Amygdala (tissue), 56 donors: ENCODE data around the gene KBTBD13.

ENCODE experiments used
- DNase-seq, 56 donors: peaks; one replicate each; lab custom pipeline; 2025; lab: John Stamatoyannopoulos, UW

The KBTBD13 gene

DNA sequence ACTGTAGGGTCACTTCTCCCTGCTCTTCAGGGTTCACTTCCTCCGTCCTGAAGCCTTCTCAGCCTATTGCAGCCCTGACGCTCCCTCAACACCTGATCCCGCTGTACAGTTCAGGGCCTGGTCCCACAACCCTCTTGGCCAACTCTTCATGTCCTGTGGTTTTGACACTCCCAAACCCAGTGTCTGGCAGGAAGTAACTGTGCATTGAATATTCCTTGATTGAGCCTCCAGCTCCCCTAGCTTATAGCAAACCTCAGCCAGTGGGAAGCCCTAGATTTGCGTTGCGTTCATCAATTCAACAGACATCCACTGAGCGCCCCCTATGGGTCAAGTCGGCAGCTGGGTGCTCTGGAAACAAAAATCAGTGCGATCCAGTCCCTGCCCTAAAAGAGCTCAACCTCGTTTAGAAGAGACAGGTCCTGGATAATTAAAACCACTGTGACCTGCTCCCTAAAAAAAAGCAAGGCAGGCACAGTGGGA is 24.9 kb downstream of the KBTBD13 start:
- DNase-seq, result peak in 30 of 56 donors; percentile 14 to 78 (median 38)

DNA sequence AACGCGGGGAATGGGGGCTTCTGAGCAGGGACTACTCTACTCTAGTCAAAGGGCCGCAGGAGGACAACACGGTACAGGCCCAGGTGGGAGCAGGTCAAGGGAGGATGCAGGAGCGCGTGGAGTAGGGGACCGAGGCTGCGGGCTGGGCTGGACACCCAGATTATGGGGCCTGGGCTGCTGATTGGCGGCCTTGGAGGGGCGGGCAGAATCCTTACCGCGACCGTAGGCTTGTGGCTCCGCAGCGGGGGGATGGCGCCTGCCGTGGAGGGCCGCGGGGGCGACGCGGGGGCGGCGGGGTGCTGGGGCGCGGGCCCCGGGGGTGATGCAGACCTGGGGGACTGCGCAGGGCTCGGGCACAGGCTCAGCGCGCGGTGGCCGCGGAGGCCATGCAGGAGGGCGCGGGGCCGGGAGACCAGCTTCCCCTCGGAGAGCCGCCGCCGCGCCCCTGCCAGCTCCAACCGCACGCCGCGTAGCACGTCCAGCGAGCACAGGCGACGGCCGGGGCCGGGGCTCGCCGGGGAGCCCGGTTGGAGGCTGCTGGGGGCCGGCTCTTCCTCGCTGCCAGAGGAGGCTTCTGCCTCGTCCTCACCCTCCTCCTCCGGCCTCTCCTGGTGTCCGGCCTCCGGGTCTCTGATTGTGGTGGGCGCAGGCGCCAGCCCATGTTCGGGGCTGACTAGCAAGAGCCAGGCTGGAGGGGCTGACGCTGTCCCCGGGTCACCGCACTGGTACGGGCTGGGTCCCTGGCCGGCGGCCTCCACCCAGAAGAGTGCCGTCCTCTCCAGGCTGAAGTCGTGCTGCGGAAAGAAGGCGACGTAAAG is 25.6 kb downstream of the KBTBD13 start:
- no peak for DNase-seq

DNA sequence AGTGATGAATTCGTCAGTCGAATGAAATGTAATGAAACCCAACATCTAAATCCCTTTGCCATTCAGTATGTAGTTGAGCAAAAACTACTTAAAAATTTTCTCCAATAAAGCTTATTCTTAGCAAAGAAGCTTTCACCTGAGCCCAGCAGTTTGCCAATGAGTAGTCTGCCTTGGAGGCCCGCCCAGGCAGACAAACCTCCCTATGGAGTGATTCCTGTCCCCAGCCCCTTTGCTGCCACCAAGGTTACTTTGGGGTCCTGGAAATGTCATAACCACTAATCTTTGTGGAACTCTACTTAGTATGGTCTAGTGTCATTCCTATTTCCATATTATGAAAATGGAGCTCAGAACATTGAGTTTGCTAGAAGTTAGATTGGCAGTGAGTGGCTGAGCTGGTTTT is 26.4 kb downstream of the KBTBD13 start:
- no peak for DNase-seq

DNA sequence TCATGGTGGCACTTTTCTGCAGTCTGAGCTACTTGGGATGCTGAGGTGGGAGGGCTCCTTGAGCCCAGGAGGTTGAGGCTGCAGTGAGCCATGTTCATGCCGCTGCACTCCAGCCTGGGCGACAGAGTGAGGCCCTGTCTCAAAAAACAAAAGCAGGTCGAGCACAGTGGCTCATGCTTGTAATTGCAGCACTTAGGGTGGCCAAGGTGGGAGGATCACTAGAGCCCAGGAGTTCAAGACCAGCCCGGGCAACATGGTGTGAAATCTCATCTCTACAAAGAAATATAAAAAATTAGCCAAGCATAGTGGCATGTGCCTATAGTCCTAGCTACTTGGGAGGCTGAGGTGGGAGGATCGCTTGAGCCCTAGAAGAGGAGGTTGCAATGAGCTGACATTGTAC is 28.5 kb downstream of the KBTBD13 start:
- no peak for DNase-seq

DNA sequence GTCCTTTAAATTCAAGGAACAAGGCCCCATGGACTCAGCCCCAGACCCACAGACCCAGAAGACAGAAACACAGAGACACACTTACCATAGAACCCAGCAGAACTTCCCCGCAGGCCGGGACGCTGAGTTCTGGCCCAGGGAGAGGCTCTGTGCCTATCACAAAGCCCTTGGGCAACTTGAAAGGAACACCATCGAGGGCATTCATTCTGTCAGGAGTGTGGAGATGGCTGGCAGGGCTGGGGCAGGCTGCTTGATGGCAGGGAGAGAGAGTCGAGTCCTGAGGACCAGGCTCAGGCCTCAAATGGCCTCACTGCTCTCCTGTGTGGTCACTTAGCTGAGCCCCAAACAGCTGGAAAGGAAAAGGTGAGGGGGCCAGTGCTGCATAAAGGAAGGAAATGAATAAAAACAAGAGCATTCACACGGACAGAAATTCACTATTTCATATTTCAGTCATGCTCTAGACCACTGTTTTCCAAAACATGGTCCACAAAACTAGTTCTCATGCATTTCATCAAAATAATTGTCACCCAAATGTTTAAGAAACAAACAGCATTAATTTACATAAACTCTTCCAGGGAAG is 29.6 kb downstream of the KBTBD13 start:
- DNase-seq, result no peak

DNA sequence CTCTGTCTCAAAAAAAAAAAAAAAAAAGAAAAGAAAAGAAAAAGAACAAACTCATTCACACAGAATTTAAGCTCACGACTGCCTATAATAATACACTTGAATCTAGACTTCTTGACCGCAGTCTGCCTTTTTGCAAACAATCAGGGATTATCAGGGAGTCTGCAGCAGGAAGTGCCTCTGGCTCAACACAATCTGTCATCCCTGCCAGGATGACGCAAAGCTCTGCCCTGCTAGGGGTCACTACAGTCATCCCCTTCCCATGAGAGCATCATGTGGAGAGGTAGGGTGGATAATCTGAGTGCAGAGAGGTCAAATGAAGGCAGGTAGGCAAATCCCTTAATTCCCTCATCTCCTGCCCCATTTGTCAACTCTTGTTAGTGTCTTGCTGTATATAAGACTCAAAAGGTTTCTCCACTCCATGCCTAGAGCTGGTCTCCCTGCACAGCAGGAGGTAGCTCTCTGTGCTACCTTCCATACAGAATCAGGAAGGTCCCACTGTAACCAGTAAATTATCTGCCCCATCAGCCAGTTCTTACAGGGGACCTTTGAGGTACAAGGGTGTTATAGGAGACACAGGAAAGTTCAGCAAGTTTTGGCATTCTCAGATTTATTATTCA is 34.2 kb downstream of the KBTBD13 start:
- no peak for DNase-seq

DNA sequence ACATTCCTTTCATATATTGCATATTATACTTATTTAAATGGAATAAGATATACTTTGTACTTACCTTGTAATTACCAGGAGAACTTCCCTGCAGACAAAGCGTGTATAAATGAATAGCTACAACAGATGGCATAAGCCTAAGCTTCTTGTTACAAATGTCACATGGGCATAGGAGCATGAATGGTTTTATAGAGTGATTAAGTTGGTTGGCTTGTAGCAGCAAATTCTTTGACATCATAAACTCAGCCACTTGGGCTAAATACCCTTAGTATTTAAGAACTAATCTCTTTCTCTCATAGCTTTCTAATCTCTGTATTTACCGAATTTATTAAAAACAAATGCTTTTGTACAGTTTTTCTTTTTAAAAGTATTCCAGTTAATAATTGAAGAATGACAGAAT is 38.5 kb downstream of the KBTBD13 start, which contains the start of gene UBAP1L:
TSS of gene UBAP1L (minus strand) at position 115 of the 400 bp plus-strand sequence. CDS start 8,985 bp downstream, outside the sequence.
- DNase-seq, result no peak

DNA sequence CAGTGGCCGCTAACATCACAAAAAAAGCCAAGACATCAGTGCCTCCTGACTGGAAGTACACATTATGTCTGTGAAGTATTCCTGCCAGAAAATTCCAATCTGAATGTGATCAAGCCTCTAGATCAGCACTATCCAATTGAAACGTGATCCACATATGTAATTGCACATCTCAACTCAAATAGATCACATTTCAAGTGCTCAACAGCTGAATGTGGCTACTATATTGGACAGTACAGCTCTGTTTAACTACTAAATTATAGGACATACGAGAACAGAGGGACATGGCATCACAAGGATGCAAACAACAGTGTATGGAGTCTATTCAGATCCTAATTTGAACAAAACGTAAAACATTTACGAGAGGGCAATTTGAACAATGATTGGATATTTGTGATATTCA is 39.0 kb downstream of the KBTBD13 start:
- no peak for DNase-seq
